T follicular helper cell (primary cell): ENCODE data around the gene MOB3A.
"Not testable (repeated sequence)": the region's sequence is repeated elsewhere in the genome, so short reads cannot be mapped to it uniquely, and the experiment has no call there.

Source experiments
- DNase-seq: peaks from one replicate; pipeline ENCODE4 v3.0.0-alpha.2; 2020; ENCODE audit warnings: low read depth

The MOB3A gene

GRCh38 chr19:2108251-2109016 lies 12.3 kb upstream of the MOB3A start:
- no peak for DNase-seq

GRCh38 chr19:2103045-2103707 lies 7.0 kb upstream of the MOB3A start:
- no peak for DNase-seq

GRCh38 chr19:2101417-2102335 lies 5.5 kb upstream of the MOB3A start:
- DNase-seq, result no peak

GRCh38 chr19:2100719-2101061 lies 4.6 kb upstream of the MOB3A start:
- no peak for DNase-seq

- no peak for DNase-seq
Observed at GRCh38 chr19:2099937-2100718, 4.0 kb upstream of the MOB3A start.

- no peak for DNase-seq
Observed at GRCh38 chr19:2099054-2099501, 3.0 kb upstream of the MOB3A start.

- DNase-seq, result no peak
Observed at GRCh38 chr19:2097886-2098327, 1.8 kb upstream of the MOB3A start.

GRCh38 chr19:2097203-2097885 lies 1.2 kb upstream of the MOB3A start:
- peak; percentile 43 for DNase-seq

GRCh38 chr19:2096480-2097202 lies 515 bp upstream of the MOB3A start, which contains the start of gene IZUMO4:
TSS of gene IZUMO4 (plus strand) at chr19:2096915. CDS start at chr19:2096946, 31 bp downstream.
- DNase-seq, result peak; percentile 100

GRCh38 chr19:2091926-2092525 lies 4.1 kb downstream of the MOB3A start:
- DNase-seq, result not testable (repeated sequence)

GRCh38 chr19:2089727-2090053 lies 6.4 kb downstream of the MOB3A start:
- no peak for DNase-seq

- no peak for DNase-seq
Observed at GRCh38 chr19:2089001-2089711, 7.0 kb downstream of the MOB3A start.

GRCh38 chr19:2087621-2088100 lies 8.5 kb downstream of the MOB3A start:
- DNase-seq, result no peak

- DNase-seq, result not testable (repeated sequence)
Observed at GRCh38 chr19:2086695-2087620, 9.2 kb downstream of the MOB3A start.

- DNase-seq, result peak; percentile 87
Observed at GRCh38 chr19:2084993-2085720, 11.0 kb downstream of the MOB3A start.

GRCh38 chr19:2083174-2083854 lies 12.8 kb downstream of the MOB3A start:
- DNase-seq, result peak; percentile 60
